HG03469 (cell line): ENCODE measurements around the gene LBP.
"Not testable (repeated sequence)": the region's sequence is repeated elsewhere in the genome, so short reads cannot be mapped to it uniquely, and the experiment has no call there.

Source experiments
- ATAC-seq: cut with Tn5 transposase; IDR thresholded peaks from one replicate; pipeline ENCODE4 v1.9.1; 2021; ENCODE audit warnings: mild to moderate bottlenecking, moderate library complexity, moderate number of reproducible peaks; ENCODE audit not compliant: unreplicated experiment

Gene LBP, protein sequence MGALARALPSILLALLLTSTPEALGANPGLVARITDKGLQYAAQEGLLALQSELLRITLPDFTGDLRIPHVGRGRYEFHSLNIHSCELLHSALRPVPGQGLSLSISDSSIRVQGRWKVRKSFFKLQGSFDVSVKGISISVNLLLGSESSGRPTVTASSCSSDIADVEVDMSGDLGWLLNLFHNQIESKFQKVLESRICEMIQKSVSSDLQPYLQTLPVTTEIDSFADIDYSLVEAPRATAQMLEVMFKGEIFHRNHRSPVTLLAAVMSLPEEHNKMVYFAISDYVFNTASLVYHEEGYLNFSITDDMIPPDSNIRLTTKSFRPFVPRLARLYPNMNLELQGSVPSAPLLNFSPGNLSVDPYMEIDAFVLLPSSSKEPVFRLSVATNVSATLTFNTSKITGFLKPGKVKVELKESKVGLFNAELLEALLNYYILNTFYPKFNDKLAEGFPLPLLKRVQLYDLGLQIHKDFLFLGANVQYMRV

DNA sequence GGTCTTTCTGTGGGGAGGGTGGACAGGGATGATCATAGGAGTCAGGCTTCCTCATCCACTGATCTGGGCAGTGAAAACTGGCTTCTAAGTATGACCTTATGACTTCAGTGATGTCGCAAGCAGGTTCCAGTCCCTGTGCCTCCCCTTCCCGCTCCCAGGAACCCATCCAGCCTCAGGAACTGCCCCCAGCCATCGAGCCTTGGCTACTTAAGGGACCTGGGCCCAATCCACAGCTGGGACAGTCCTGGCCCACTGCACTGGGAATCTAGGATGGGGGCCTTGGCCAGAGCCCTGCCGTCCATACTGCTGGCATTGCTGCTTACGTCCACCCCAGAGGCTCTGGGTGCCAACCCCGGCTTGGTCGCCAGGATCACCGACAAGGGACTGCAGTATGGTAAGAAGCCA lies at the start of gene LBP:
Gene LBP, plus strand, starts transcription at position 236 of the 405 bp plus-strand sequence. Its CDS starts 35 bp downstream, at position 271.
- no peak for ATAC-seq

DNA sequence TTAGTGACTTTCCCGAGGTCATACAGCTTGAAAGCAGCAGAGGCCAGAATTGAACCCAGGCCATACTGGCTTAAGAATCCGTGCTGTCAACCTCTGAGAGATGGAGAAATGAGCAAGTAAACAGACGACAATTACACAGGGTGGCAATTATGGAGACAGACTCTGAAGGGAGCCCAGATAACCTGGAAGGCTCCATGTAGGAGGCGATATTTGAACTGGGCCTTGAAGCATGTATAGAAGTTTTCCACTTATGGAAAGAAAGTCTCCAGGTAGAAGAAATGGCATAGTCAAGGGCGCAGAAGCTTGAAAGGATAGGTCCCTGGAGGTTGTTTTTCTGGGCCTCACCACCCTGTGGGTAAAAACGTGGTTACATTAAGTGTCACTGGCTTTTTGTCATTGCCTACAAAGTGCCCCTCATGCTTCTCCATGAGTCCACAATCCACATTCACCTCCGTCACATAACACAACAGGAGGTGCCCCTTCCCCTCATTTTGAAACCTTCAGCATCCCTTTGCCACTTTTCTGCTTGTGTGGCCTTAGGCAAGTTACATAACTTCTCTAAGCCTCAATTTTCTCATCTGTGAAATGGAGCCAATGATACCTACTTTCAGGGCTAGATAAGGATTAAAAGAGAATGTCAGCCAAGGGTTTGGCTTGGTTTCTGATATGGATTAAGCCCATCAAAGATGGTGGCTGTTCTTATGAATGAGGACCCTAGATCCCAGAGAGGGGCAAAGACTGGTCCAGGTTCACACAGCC lies 48.2 kb upstream of the LBP start:
- no peak for ATAC-seq

DNA sequence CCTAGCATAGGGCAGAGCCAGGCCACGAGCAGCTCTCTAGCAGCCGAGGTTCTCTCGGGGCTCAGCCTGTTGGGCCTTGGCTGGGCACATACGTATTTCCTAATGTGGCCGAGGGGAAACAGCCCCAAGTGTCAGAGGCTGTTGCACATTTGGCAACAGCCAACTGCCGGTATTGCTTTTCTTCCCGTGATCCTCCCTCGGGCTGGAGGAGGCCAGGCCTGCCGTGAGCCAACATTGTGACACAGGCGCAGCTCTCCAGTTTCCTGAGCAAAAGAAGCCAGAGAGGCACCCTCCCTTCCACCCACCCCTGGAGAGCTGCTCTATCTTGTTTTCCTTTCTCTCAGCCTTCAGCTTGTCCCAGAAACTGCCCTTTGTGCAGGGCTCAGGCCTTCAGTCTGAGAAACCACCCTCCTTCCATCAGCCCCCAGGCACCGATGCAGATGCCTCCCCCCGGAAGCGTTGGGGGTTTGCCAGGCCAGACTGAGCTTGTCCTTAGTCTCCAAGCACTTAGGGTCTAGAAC lies 47.5 kb upstream of the LBP start:
- no peak for ATAC-seq

DNA sequence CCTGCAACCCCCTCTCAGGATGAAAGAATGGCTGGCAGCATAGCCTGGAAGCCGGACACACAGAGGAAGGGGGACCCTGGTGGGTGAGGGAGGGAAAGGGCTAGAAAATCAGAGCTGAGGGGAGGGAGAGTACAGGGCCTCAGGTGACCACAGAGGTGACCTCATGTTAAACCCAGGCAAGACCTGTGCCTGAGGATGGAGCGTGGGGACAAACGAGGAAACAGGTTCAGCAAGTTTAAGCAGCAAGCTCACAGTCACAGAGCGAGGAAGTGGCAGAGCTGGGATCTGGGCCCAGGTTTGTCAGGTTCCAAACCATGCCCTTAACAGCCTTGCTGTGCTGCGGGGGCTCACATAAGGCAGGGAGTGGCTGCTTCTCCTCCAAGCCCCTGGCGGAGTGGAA lies 46.3 kb upstream of the LBP start:
- ATAC-seq = no peak

DNA sequence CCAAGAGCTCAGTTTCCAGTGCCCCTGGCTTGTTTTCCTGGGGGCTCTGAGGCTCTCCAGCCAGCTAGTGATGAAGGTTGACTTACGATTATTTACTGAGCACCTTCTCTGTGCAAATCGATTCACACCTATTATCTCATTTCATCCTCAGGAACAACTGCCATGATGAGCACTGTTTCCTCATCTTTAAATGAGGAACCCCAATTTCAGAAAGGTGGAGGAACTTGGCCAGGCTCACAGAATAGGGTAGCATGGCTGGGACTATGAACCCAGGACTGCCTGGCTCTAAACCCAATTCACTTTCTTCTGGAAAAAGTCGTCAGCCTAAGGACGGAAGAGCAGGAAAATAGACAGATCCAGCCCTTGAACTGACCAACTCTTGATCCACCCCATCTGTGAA lies 45.8 kb upstream of the LBP start:
- ATAC-seq = no peak

DNA sequence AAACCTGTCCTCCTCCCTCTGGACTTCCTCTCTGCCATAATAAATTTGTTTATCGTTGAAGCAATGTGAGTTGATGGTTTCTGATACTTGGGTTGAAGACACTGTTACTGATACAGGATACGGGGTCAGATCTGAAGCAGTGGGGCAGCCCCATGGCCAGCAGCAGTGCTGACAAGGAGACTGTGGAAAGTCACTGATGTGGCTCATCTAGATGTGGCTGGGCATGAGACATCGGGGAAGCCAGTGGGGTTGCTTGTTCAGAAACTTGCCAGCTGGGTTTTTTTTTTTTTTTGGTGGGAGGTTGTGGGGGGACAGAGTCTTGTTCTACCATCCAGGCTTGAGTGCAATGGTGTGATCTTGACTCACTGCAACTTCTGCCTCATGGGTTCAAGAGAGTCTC lies 45.0 kb upstream of the LBP start:
- no peak for ATAC-seq

DNA sequence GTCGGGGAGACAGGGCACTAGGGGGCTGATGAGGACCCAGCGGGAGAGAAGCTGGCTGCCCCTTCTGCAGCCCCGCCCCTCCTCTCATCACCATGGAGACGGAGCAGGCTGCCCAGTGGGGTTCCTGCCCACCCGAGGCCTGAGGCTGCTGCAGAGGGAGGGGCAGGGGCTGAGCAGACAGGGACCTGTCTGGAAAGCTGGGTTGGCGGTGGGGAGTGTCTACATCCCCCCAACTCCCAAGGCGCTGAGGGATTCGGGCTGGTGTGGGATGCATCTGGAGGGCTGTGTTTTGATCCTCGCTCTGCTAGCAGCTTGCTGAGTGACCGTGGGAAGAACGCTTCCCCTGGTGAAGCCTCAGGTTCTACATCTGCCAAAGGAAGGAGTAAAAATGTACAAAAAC lies 43.5 kb upstream of the LBP start:
- ATAC-seq = no peak

DNA sequence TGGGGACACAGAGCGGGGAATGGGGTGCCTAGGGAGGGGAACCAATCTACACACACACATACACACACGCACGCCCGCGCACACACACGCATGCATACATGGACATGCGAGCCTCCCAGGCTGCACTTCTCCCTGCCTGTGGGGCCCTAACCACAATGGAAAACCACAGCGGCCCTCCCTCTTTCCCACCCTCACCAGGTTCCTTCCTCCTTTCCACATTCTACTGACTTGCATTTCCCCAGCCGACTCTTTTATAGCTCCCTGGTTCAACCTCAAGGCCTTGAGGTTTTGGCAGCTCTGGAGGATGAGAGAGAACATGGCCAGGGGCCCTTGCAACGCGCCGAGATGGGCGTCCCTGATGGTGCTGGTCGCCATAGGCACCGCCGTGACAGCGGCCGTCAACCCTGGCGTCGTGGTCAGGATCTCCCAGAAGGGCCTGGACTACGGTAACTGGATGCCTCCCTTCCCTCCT lies 42.3 kb upstream of the LBP start, which contains the start of gene BPI:
Gene BPI, plus strand, starts transcription at position 249 of the 472 bp plus-strand sequence. Its CDS starts 68 bp downstream, at position 317.
- ATAC-seq = no peak

DNA sequence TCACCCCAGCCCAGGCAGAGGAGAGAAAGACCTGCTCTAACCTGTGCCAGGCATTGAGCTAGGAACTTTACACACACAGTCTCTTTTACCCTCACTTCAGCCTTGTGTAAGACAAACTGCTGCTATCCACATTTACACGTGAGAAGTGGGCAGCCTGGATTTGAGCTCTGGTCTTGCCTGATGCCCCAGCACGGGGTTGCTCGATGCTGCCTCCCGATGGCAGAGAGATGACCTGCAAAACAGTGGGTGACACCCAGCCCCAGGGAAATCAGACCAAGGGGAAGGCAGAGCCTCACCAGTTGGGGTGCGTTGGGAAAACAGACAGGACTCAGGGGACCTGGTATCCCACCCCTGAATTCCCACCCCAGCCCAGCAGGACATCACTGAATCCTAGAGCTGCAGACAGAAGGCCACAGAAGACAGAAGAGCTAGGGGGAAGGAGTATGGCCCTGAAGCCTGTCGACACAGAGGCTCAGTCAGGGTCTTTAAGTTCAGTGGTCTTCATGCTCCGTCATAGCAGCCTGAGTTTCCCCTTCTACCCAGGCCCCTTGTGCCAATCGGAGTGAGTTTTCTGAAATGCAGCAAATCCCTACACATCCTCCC lies 41.3 kb upstream of the LBP start:
- ATAC-seq = no peak

DNA sequence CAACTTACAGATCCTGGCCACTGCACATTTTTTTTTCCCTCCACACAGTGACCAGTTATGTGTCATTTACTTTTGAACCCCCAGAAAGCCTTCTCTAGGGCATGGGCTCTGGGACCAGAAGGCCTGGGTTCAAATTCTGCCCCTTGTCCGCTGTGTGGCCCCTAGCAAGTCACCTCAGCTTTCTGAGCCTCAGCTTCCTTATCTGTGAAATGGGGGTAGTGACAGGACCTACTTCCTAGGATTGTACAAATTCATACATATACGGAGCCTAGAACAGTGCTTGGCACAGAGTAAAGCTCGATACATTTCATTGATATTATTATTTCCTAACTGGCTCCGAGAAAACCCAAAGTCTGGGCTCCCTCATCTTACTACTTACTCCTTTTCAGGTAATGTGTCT lies 40.7 kb upstream of the LBP start:
- no peak for ATAC-seq

DNA sequence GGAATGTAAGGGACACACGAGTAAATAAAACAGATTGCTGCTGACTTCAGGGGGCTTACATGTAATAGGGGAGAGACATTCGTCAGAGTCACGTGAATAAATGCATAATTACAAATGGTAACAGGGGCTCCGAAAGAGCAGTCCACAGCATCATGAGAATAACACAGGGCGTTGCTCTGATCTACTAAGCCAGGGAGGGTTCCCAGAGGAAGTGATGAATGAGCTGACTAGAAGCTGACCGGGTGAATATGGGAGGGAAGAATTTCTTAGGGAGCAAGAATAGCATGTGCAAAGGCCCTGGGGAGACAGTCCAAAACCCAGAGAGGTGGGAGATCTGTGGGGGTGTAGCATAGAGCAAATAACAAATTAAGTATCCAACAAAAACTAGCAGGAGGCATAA lies 39.9 kb upstream of the LBP start:
- no peak for ATAC-seq

DNA sequence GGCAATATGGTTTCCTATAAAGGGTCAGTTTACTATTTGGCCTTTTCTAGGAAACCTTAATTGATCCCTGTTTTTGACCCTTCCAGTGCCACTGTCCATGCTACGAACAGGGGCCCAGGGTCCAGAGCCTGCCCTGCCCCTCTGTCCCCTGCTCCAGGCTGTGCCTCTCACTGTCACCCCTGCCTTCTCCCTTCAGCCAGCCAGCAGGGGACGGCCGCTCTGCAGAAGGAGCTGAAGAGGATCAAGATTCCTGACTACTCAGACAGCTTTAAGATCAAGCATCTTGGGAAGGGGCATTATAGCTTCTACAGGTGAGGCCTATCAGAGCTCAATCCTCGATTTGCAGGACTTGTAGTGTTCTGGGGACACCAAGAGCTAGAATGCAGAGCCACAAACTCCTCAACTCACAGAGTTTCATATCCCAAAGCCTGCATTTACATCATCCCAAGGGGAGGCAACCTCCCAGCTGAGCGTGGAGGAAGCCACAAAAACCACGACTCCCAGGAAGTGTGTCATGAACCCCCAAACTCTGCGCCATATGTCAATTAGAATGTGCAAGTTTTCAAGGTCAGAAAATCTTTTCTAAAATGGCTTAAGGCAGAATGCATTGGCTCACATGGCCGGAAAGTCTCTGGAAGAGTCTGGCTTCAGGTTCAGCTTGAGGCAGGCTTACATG lies 38.8 kb upstream of the LBP start:
- no peak for ATAC-seq

DNA sequence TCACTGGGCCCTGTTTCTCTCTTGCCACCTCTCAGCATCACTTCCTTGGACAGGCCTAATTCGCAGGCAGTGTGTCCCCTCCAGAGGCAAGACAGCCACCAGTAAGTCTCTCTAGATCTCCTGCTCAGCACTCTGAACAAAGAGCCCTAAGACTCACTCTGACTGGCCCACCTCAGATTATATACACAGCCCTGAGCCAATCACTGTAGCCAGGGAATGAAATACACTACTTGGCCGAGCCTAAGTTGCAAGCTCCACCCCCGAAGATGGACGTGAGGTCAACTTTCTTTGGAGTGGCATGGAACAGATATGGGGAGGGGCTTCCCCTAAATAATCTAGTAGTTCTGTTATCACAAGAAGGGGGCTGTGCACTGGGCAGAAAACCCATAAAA lies 38.2 kb upstream of the LBP start:
- no peak for ATAC-seq

DNA sequence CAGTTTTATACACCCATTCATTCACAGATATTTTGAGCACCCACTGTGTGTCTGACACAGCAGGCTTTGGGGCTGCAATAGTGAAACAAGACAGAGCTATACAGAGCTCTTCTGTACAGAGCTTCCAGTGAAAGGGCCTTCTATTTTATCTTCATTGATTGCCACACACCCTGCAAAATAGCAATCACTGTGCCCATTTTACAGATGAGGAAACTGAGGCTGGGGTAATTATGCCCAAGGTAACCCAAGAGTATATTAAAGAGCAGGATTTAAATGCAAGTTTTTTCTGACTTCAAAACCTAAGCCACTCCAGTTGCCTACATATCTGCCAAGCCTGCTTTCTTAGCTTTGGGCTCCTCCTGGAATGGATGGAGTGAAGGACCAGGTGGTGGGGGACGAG lies 37.8 kb upstream of the LBP start:
- ATAC-seq = no peak

DNA sequence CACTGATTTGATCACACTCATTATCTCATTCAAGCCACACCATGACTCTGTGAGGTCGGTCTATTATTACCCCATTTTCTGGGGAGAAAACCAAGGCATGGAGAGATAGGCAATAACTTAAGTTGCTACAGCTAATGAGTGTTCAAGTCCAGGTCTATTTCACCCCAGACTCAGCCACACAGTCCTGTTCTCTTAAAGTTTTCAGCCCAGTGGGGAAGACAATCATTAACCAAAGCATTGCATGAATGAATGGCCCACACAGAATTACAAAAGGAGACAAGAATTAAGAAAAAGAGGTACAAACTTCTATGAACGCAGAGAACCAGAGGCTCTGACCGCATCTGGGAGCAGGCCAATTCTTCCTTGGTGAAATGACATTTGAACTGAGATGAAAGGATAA lies 35.2 kb upstream of the LBP start:
- ATAC-seq = no peak

DNA sequence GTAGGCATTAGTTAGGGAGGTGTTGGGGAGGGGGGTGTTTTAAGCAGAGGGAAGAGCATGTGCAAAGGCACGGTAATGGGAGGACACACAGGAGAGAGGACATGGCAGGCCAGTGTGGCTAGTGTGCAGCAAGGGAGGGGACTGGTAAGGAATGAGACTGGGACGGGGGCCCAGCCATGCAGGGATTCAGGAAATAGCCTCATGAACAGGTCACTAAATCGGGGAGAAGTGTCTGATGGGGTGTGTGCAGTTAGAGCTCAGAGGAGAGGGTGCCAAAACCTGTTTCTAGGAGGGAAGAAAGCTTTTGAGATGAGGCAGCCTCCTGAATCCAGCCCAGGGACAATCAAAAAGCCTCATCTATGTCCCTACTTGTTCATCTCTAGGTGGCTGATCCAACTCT lies 34.8 kb upstream of the LBP start:
- no peak for ATAC-seq

DNA sequence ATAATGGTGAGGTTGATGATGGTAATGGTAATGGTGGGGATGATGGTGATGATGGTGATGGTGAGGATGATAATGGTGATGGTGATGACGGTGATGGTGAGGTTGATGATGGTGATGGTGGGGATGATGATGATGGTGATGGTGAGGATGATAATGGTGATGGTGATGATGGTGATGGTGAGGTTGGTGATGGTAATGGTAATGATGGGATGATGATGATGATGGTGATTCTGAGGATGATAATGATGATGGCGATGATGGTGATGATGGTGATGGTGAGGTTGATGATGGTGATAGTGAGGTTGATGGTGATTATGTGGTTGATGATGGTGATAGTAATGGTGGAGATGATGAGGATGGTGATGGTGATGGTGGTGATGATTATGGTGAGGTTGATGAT lies 32.6 kb upstream of the LBP start:
- no peak for ATAC-seq

DNA sequence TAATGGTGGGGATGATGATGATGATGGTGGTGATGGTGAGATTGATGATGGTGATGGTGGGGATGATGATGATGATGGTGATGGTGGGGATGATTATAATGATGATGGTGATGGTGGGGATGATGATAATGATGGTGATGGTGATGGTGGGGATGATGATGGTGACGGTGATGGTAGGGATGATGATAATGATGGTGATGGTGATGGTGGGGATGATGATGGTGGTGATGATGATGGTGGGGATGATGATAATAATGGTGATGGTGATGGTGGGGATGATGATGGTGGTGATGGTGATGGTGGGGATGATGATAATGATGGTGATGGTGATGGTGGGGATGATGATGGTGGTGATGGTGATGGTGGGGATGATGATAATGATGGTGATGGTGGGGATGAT lies 31.9 kb upstream of the LBP start:
- ATAC-seq = not testable (repeated sequence)

DNA sequence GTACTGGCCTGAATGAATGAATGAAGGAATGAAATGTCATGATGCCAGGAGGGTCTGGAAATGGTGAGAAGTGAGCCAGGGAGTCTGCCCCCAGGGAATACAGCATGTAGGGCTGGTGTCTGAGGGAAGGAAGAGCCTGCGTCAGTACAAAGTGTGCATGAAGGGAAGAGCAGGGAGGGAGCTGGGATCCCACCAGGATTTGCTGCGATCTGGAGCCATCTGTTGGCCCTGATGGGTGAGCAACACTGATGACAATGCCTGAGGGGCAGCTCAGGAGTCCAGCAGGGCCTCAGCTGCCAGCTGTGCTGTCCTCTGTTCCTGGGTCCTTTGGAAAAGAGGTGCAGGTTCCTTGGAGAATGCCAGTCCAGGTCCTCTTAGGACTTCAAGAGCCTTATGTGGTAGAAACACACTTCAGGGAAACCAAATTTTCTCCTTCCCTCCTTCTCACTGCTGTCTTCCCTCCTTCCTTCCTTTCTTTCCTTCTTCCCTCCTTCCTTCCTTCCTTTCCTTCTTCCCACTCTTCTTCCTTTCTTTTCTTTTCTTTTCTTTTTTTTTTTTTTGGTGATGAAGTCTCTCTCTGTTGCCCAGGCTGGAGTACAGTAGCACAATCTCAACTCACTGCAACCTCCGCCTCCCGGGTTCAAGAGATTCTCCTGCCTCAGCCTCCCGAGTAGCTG lies 30.9 kb upstream of the LBP start:
- no peak for ATAC-seq

DNA sequence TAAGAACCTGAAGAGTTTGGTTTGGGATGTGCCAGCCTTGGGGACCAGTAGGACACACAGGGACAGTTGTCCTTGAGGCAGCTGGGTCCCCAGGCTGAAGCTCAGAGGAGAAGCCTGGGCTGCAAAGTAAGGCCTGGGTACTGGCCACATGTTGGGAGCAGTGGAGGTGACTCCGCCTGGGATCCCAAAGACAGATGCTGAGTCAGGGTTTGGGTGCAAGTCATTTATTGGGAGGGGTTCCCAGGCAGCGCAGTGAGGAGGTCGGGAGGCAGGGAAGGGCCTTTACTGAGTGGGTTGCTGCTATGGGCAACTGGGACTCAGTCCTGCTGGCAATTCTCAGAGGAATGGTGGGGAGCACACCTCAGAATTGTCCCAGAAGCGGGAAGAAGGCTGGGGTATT lies 29.9 kb upstream of the LBP start:
- no peak for ATAC-seq
